ENCODE data around the gene SAMD11.

Gene SAMD11

GRCh38 chr1:905811-906599 lies 17.7 kb upstream of the SAMD11 start:
- DNase-seq = no peak

GRCh38 chr1:906600-907420 lies 16.9 kb upstream of the SAMD11 start:
- no peak for DNase-seq

GRCh38 chr1:907611-908451 lies 15.9 kb upstream of the SAMD11 start:
- DNase-seq = no peak

- DNase-seq = no peak
Observed at GRCh38 chr1:908661-909060, 15.1 kb upstream of the SAMD11 start.

GRCh38 chr1:909861-910310 lies 13.8 kb upstream of the SAMD11 start:
- no peak for DNase-seq

- no peak for DNase-seq
Observed at GRCh38 chr1:910311-910880, 13.3 kb upstream of the SAMD11 start.

- DNase-seq = peak; percentile 10
Observed at GRCh38 chr1:910881-911721, 12.6 kb upstream of the SAMD11 start.

- no peak for DNase-seq
Observed at GRCh38 chr1:911875-912739, 11.6 kb upstream of the SAMD11 start.

GRCh38 chr1:912740-913301 lies 10.9 kb upstream of the SAMD11 start:
- peak; percentile 4 for DNase-seq

- DNase-seq = no peak
Observed at GRCh38 chr1:913491-914130, 10.1 kb upstream of the SAMD11 start.

GRCh38 chr1:914131-914890 lies 9.4 kb upstream of the SAMD11 start:
- peak; percentile 1 for DNase-seq

- DNase-seq = no peak
Observed at GRCh38 chr1:914891-915280, 8.8 kb upstream of the SAMD11 start.

GRCh38 chr1:915295-916172 lies 8.2 kb upstream of the SAMD11 start:
- no peak for DNase-seq

- DNase-seq = no peak
Observed at GRCh38 chr1:916173-917075, 7.3 kb upstream of the SAMD11 start.

- no peak for DNase-seq
Observed at GRCh38 chr1:917076-917459, 6.7 kb upstream of the SAMD11 start.

GRCh38 chr1:917466-918091 lies 6.1 kb upstream of the SAMD11 start:
- DNase-seq = no peak

- DNase-seq = no peak
Observed at GRCh38 chr1:918353-918752, 5.4 kb upstream of the SAMD11 start.
